Thoracic aorta (tissue), 2 donors: ENCODE data around the gene KRTAP13-3. TPM values are rescaled to one million over a fixed set of nuclear protein-coding genes. Genes with fewer than 3 reads are reported as not detected.

Experiments used
- ATAC-seq: fragments of 150-250 bp; one replicate; pipeline ENCODE4 v1.8.0; 2017; ENCODE audit warnings: low read depth; ENCODE audit not compliant: insufficient number of reproducible peaks, low FRiP score
- DNase-seq: peaks from one replicate; pipeline ENCODE4 v3.0.0-alpha.2; 2020; ENCODE audit warnings: low spot score
- H3K27ac ChIP-seq, 2 donors: fragments of 200-600 bp; sonication (generic); 1 replicate in 1 of 2; 2 replicates in 1 of 2; pipeline ENCODE4 v1.5.1; 2016; ENCODE audit warnings: mild to moderate bottlenecking in 2 of 2, moderate library complexity in 2 of 2
- H3K27me3 ChIP-seq: fragments of 200-600 bp; sonication (generic); replicated peaks from 2 replicates; pipeline ENCODE4 v1.6.0; 2016; ENCODE audit warnings: mild to moderate bottlenecking; ENCODE audit not compliant: insufficient read depth
- H3K36me3 ChIP-seq: fragments of 200-600 bp; sonication (generic); one replicate; pipeline ENCODE4 v1.5.1; 2016
- H3K4me1 ChIP-seq, 2 donors: fragments of 200-600 bp; sonication (generic); 1 replicate in 1 of 2; 2 replicates in 1 of 2; pipeline versions ENCODE4 v1.5.1 to v1.6.0; 2016; ENCODE audit warnings: low read depth in 2 of 2, mild to moderate bottlenecking in 1 of 2; ENCODE audit not compliant: control insufficient read depth in 1 of 2
- H3K4me3 ChIP-seq: fragments of 200-600 bp; sonication (generic); 2 replicates; pipeline ENCODE4 v1.5.1; 2016; ENCODE audit warnings: mild to moderate bottlenecking
- H3K9me3 ChIP-seq: fragments of 200-600 bp; sonication (generic); 2 replicates; pipeline ENCODE4 v1.5.1; 2016
- CTCF ChIP-seq: fragments of 200-600 bp; sonication (generic); IDR thresholded peaks from one replicate; pipeline ENCODE4 v1.5.1; 2019; ENCODE audit warnings: antibody characterized with exemption
- total RNA-seq, 2 donors: library from RNA; depleted of rRNA; stranded (reverse); fragments of >200 nt; gene quantifications; one replicate each; pipeline versions ENCODE4 v1.1.0 to v1.2.3, GENCODE V29; 2016

Gene KRTAP13-3
- total RNA-seq, 2 donors from 2014 or later = not detected

DNA sequence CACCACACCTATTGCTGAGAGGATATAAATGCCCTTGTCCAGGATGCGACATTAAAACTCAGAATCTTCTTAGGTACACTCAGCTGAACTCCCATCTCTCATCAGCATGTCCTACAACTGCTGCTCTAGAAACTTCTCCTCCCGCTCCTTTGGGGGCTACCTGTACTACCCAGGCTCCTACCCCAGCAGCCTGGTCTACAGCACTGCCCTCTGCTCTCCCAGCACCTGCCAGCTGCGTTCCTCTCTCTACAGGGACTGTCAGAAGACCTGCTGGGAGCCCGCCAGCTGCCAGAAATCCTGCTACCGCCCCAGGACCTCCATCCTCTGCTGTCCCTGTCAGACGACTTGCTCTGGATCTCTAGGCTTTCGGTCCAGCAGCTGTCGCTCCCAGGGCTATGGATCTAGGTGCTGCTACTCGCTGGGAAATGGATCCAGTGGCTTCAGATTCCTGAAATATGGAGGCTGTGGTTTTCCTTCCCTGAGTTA is 4.5 kb upstream of the KRTAP13-3 start, which contains the start of gene KRTAP13-4:
KRTAP13-4 (plus strand) TSS at position 51 of the 486 bp plus-strand sequence; CDS start at position 107, 56 bp downstream.
- H3K27me3 ChIP-seq = no peaks in the 10 kb centered on the region
- TF ChIP-seq CTCF = no peak
- H3K9me3 ChIP-seq = no peaks in the 10 kb centered on the region
- H3K4me1 ChIP-seq = no peaks in the 10 kb centered on the region
- no peaks in the 10 kb centered on the region for H3K36me3 ChIP-seq
- no peak within 1 kb of the TSS for H3K4me3 ChIP-seq
- ATAC-seq = no peak
- no peak within 1 kb of the TSS for H3K27ac ChIP-seq
- no peak for DNase-seq

- no peak overlapping the region for H3K27ac ChIP-seq
- no peaks in the 10 kb centered on the region for H3K4me1 ChIP-seq
- no peak for TF ChIP-seq CTCF
- H3K27me3 ChIP-seq = no peaks in the 10 kb centered on the region
- no peak overlapping the region for H3K4me3 ChIP-seq
- no peak for ATAC-seq
- no peak for DNase-seq
- H3K36me3 ChIP-seq = no peaks in the 10 kb centered on the region
- H3K9me3 ChIP-seq = no peaks in the 10 kb centered on the region
These were observed 1.0 kb upstream of the KRTAP13-3 start for GRCh38 chr21:30426731-30427130.

GRCh38 chr21:30415993-30416392 is 9.7 kb downstream of the KRTAP13-3 start:
- H3K9me3 ChIP-seq = no peaks in the 10 kb centered on the region
- no peaks in the 10 kb centered on the region for H3K4me1 ChIP-seq
- ATAC-seq (no peak), DNase-seq (no peak)
- H3K4me3 ChIP-seq = no peak overlapping the region
- no peaks in the 10 kb centered on the region for H3K36me3 ChIP-seq
- H3K27me3 ChIP-seq = no peaks in the 10 kb centered on the region
- TF ChIP-seq CTCF = no peak
- H3K27ac ChIP-seq = no peak overlapping the region

GRCh38 chr21:30408782-30409494 is 16.8 kb downstream of the KRTAP13-3 start:
- TF ChIP-seq CTCF = no peak
- DNase-seq = no peak
- Histone ChIP-seq H3K36me3 (no peaks in the 10 kb centered on the region), H3K9me3 (no peaks in the 10 kb centered on the region), H3K4me1 (no peaks in the 10 kb centered on the region), H3K27ac (no peak overlapping the region), H3K27me3 (no peaks in the 10 kb centered on the region), H3K4me3 (no peak overlapping the region)
- no peak for ATAC-seq

DNA sequence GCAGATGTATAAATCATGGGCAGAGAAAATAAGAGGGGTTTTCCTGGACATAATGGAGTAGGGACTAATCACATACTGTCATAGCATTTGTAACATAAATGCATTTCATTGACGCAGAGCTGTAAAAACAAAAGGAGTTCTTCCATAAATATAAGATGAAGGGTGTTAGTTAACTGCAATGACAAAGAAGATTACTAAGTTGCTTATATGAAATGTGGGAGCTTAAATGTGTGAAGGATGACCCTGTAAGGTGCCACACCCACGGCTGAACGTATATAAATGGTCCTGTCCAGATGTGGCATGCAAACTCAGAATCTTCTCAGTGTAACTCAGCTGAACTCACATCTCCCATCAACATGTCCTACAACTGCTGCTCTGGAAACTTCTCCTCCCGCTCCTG is 30.0 kb downstream of the KRTAP13-3 start, which contains the start of gene KRTAP13-1:
KRTAP13-1 (plus strand) TSS at position 301 of the 400 bp plus-strand sequence; CDS start at position 357, 56 bp downstream.
- DNase-seq (no peak), ATAC-seq (no peak)
- no peaks in the 10 kb centered on the region for H3K36me3 ChIP-seq
- H3K27ac ChIP-seq = no peak within 1 kb of the TSS
- TF ChIP-seq CTCF = no peak
- no peaks in the 10 kb centered on the region for H3K4me1 ChIP-seq
- H3K27me3 ChIP-seq = no peaks in the 10 kb centered on the region
- H3K9me3 ChIP-seq = no peaks in the 10 kb centered on the region
- no peak within 1 kb of the TSS for H3K4me3 ChIP-seq
